Measurements from ENCODE around the gene KIAA2012. TPM values are rescaled to one million over a fixed set of nuclear protein-coding genes. Genes with fewer than 3 reads are reported as not detected.
A peak's percentile ranks its signal among the peaks of the same experiment; 100 is the strongest.

KIAA2012 gene
- total RNA-seq, 1 experiment from 2014 or later: not detected

- Histone ChIP-seq H3K9me3 (ENCODE audit: low read depth, low read length, poor library complexity, severe bottlenecking) (no peaks in the 10 kb centered on the region), H3K27me3 (replicated peaks; ENCODE audit: insufficient read depth, low read depth, low read length, poor library complexity) (no peaks in the 10 kb centered on the region), H3K36me3 (ENCODE audit: insufficient read depth, low read length, poor library complexity, severe bottlenecking) (no peaks in the 10 kb centered on the region), H3K4me3 (ENCODE audit: low read depth, low read length, poor library complexity, severe bottlenecking) (peak overlapping the region; percentile 22), H3K27ac (ENCODE audit: low read depth, low read length, poor library complexity, severe bottlenecking) (no peak overlapping the region), H3K4me1 (ENCODE audit: insufficient read depth, low read length, poor library complexity, severe bottlenecking) (peaks cover 38% of the 10 kb centered on the region)
- ChIA-PET CTCF (no interaction called here), POLR2A (ENCODE audit: low non-redundant PET) (no interaction called here)
- TF ChIP-seq EZH2 (IDR thresholded peaks at IDR 0.05; ENCODE audit: borderline replicate concordance, low read depth, low read length, poor library complexity, severe bottlenecking) (no peak), CTCF (conservative IDR thresholded peaks at IDR 0.05; ENCODE audit: low read depth, low read length) (no peak)
- intact Hi-C loops (cut with micrococcal nuclease; ENCODE audit: unreplicated experiment): loop anchor here (2.0 kb wide), 1 partner anchor 142 kb away; no protein-coding TSS in a partner anchor
- DNase-seq (ENCODE audit: low spot score): no peak
- BruUV-seq (replicated peaks): no TSS peak
These were observed 36.4 kb upstream of the KIAA2012 start for GRCh38 chr2:202036601-202037037.

GRCh38 chr2:202037086-202037485, 36.0 kb upstream of the KIAA2012 start:
- Histone ChIP-seq H3K4me1 (ENCODE audit: insufficient read depth, low read length, poor library complexity, severe bottlenecking) (peaks cover 33% of the 10 kb centered on the region), H3K4me3 (ENCODE audit: low read depth, low read length, poor library complexity, severe bottlenecking) (peak overlapping the region; percentile 22), H3K27ac (ENCODE audit: low read depth, low read length, poor library complexity, severe bottlenecking) (no peak overlapping the region), H3K27me3 (replicated peaks; ENCODE audit: insufficient read depth, low read depth, low read length, poor library complexity) (no peaks in the 10 kb centered on the region), H3K9me3 (ENCODE audit: low read depth, low read length, poor library complexity, severe bottlenecking) (no peaks in the 10 kb centered on the region), H3K36me3 (ENCODE audit: insufficient read depth, low read length, poor library complexity, severe bottlenecking) (no peaks in the 10 kb centered on the region)
- intact Hi-C loops (cut with micrococcal nuclease; ENCODE audit: unreplicated experiment): loop anchor here (2.0 kb wide), 1 partner anchor 142 kb away; no protein-coding TSS in a partner anchor
- CTCF ChIA-PET: no interaction called here
- BruUV-seq (replicated peaks): TSS peak; percentile 39
- DNase-seq (ENCODE audit: low spot score): no peak
- POLR2A ChIA-PET (ENCODE audit: low non-redundant PET): no interaction called here
- TF ChIP-seq EZH2 (IDR thresholded peaks at IDR 0.05; ENCODE audit: borderline replicate concordance, low read depth, low read length, poor library complexity, severe bottlenecking): no peak
- no peak for TF ChIP-seq CTCF (conservative IDR thresholded peaks at IDR 0.05; ENCODE audit: low read depth, low read length)

GRCh38 chr2:202038471-202039277, 34.4 kb upstream of the KIAA2012 start:
- Histone ChIP-seq H3K27ac (ENCODE audit: low read depth, low read length, poor library complexity, severe bottlenecking) (no peak overlapping the region), H3K9me3 (ENCODE audit: low read depth, low read length, poor library complexity, severe bottlenecking) (no peaks in the 10 kb centered on the region), H3K36me3 (ENCODE audit: insufficient read depth, low read length, poor library complexity, severe bottlenecking) (no peaks in the 10 kb centered on the region), H3K4me3 (ENCODE audit: low read depth, low read length, poor library complexity, severe bottlenecking) (no peak overlapping the region), H3K27me3 (replicated peaks; ENCODE audit: insufficient read depth, low read depth, low read length, poor library complexity) (no peaks in the 10 kb centered on the region), H3K4me1 (ENCODE audit: insufficient read depth, low read length, poor library complexity, severe bottlenecking) (peaks cover 31% of the 10 kb centered on the region)
- intact Hi-C loops (cut with micrococcal nuclease; ENCODE audit: unreplicated experiment): no loop called here
- no TSS peak for BruUV-seq (replicated peaks)
- no peak for DNase-seq (ENCODE audit: low spot score)
- POLR2A ChIA-PET (ENCODE audit: low non-redundant PET): no interaction called here
- no peak for TF ChIP-seq EZH2 (IDR thresholded peaks at IDR 0.05; ENCODE audit: borderline replicate concordance, low read depth, low read length, poor library complexity, severe bottlenecking)
- no peak for TF ChIP-seq CTCF (conservative IDR thresholded peaks at IDR 0.05; ENCODE audit: low read depth, low read length)
- CTCF ChIA-PET: no interaction called here

All from A673 (cell line).